HepG2 (cell line): ENCODE data around the gene AKAP8L. TPM values are rescaled to one million over a fixed set of nuclear protein-coding genes. Genes with fewer than 3 reads are reported as not detected.

Experiments
- ATAC-seq: fragments of 200-7000 bp; cut with Tn5 transposase; 3 replicates; pipeline ENCODE4 v1.9.1; 2020; ENCODE audit warnings: mild to moderate bottlenecking, moderate library complexity
- BruUV-seq: library from RNA; stranded (reverse); fragments of 400-500 nt; replicated peaks from 2 replicates; lab custom pipeline; 2021; lab: Mats Ljungman, UMichigan
- CTCF ChIA-PET: fragments of 300-600 bp; formaldehyde crosslinking; extraction: SDS; loops from one replicate; lab custom pipeline; 2021; ENCODE audit warnings: low total read pairs, inconsistent platforms, low intra/inter-chr PET ratio; lab: Yijun Ruan, JAX
- POLR2A ChIA-PET: fragments of 350-600 bp; sonication (Branson Sonifier 250); formaldehyde crosslinking; loops from one replicate; lab custom pipeline; 2020; ENCODE audit warnings: antibody characterized with exemption, inconsistent platforms; lab: Yijun Ruan, JAX
- DNase-seq: peaks from one replicate; pipeline ENCODE4 v3.0.0-alpha.2; 2015; ENCODE audit warnings: low spot score
- FAIRE-seq: peaks from 3 replicates; lab custom pipeline; 2011; peaks lifted over from hg19 to GRCh38; lab: Jason Lieb, UNC
- H2AFZ ChIP-seq: one replicate; pipeline ENCODE4 v1.6.1; 2011; ENCODE audit warnings: low read length, inconsistent platforms
- H3K27ac ChIP-seq: fragments of 300-600 bp; 3 replicates; pipeline ENCODE4 v1.8.0; 2011; ENCODE audit warnings: mixed run types, mild to moderate bottlenecking, mixed read lengths, low read length, inconsistent platforms; ENCODE audit not compliant: insufficient read depth; ENCODE audit errors: extremely low read length
- H3K27me3 ChIP-seq, 2 experiments: fragments of 200-600 bp in 1 of 2; 2 replicates in 1 of 2; 3 replicates in 1 of 2; pipeline versions ENCODE4 v1.6.0 to v1.8.0; 2011; ENCODE audit warnings: low read length in 2 of 2, mild to moderate bottlenecking in 2 of 2, moderate library complexity in 2 of 2, inconsistent platforms in 1 of 2; ENCODE audit not compliant: insufficient read depth in 2 of 2, control insufficient read depth in 1 of 2
- H3K36me3 ChIP-seq, 2 experiments: fragments of 200-600 bp in 1 of 2; replicated peaks in 1 of 2; 2 replicates in 1 of 2; 3 replicates in 1 of 2; pipeline versions ENCODE4 v1.5.1 to v1.8.0; 2011; ENCODE audit warnings: low read length in 2 of 2, inconsistent platforms in 1 of 2; ENCODE audit not compliant: insufficient read depth in 2 of 2, control insufficient read depth in 1 of 2
- H3K4me1 ChIP-seq: 2 replicates; pipeline ENCODE4 v1.5.1; 2012; ENCODE audit warnings: low read length, inconsistent platforms; ENCODE audit not compliant: insufficient read depth
- H3K4me2 ChIP-seq: 2 replicates; pipeline ENCODE4 v1.6.0; 2011; ENCODE audit warnings: low read depth, low read length, inconsistent platforms
- H3K4me3 ChIP-seq, 3 experiments: fragments of 200-600 bp in 1 of 3; sonication (generic), shearing (Covaris generic) in 1 of 3; replicated peaks in 1 of 3; 2 replicates each; pipeline ENCODE4 v1.5.1; 2011 to 2016; ENCODE audit warnings: low read length in 3 of 3, inconsistent platforms in 2 of 3, low read depth in 2 of 3, mild to moderate bottlenecking in 2 of 3, control low read depth in 1 of 3, mixed read lengths in 1 of 3; ENCODE audit not compliant: insufficient read depth in 1 of 3
- H3K79me2 ChIP-seq: one replicate; pipeline ENCODE4 v1.6.1; 2011; ENCODE audit warnings: low read length, inconsistent platforms; ENCODE audit not compliant: insufficient read depth
- H3K9ac ChIP-seq: 2 replicates; pipeline ENCODE4 v1.6.0; 2011; ENCODE audit warnings: mild to moderate bottlenecking, low read depth, low read length, inconsistent platforms; ENCODE audit not compliant: insufficient read depth
- H3K9me3 ChIP-seq: 2 replicates; pipeline ENCODE4 v1.5.1; 2012; ENCODE audit warnings: mild to moderate bottlenecking, low read length
- H4K20me1 ChIP-seq: 2 replicates; pipeline ENCODE4 v1.6.0; 2011; ENCODE audit warnings: inconsistent platforms, mild to moderate bottlenecking, low read length, moderate library complexity; ENCODE audit not compliant: insufficient read depth
- ATAD3A ChIP-seq: sonication (generic); formaldehyde crosslinking; IDR thresholded peaks from 2 replicates; pipeline ENCODE4 v1.4.0; 2020; ENCODE audit warnings: missing genetic modification reagents
- ERF ChIP-seq: IDR thresholded peaks from 2 replicates; pipeline ENCODE4 v1.6.1; 2018; ENCODE audit warnings: missing biosample characterization, missing genetic modification reagents
- HOXA3 ChIP-seq: sonication (generic); formaldehyde crosslinking; IDR thresholded peaks from 2 replicates; pipeline ENCODE4 v1.5.0; 2020; ENCODE audit warnings: missing genetic modification reagents
- NR2F6 ChIP-seq, 2 experiments: IDR thresholded peaks; 2 replicates each; pipeline ENCODE4 v1.6.1; 2016; ENCODE audit warnings: antibody characterized with exemption in 1 of 2, mild to moderate bottlenecking in 1 of 2
- SAFB2 ChIP-seq: sonication (generic); formaldehyde crosslinking; IDR thresholded peaks from 2 replicates; pipeline ENCODE4 v1.5.1; 2020; ENCODE audit warnings: missing genetic modification reagents, low read depth, mild to moderate bottlenecking, borderline replicate concordance
- SETDB1 ChIP-seq: sonication (generic); formaldehyde crosslinking; IDR thresholded peaks from 2 replicates; pipeline ENCODE4 v1.5.1; 2020; ENCODE audit warnings: missing genetic modification reagents, mild to moderate bottlenecking, borderline replicate concordance
- TARDBP ChIP-seq: sonication (generic); formaldehyde crosslinking; IDR thresholded peaks from 2 replicates; pipeline ENCODE4 v1.8.0; 2022; ENCODE audit warnings: mild to moderate bottlenecking, missing genetic modification reagents
- TBX2 ChIP-seq: sonication (generic); formaldehyde crosslinking; IDR thresholded peaks from 2 replicates; pipeline ENCODE4 v1.5.0; 2020; ENCODE audit warnings: missing genetic modification reagents, mild to moderate bottlenecking, borderline replicate concordance
- TEAD2 ChIP-seq: sonication (generic); formaldehyde crosslinking; IDR thresholded peaks from 2 replicates; pipeline ENCODE4 v1.9.0; 2021; ENCODE audit warnings: missing genetic modification reagents
- ZNF121 ChIP-seq: sonication (generic); formaldehyde crosslinking; IDR thresholded peaks from 2 replicates; pipeline ENCODE4 v1.5.0; 2020; ENCODE audit warnings: mild to moderate bottlenecking, missing genetic modification reagents
- ZNF20 ChIP-seq: sonication (generic); formaldehyde crosslinking; IDR thresholded peaks from 2 replicates; pipeline ENCODE4 v1.4.0; 2020; ENCODE audit warnings: mild to moderate bottlenecking, moderate library complexity, missing genetic modification reagents
- ZNF333 ChIP-seq: sonication (generic); formaldehyde crosslinking; IDR thresholded peaks from 2 replicates; pipeline ENCODE4 v1.4.0; 2020; ENCODE audit warnings: mild to moderate bottlenecking, missing genetic modification reagents, borderline replicate concordance
- ZNF614 ChIP-seq: IDR thresholded peaks from 2 replicates; pipeline ENCODE4 v1.6.1; 2018; ENCODE audit warnings: missing biosample characterization, missing genetic modification reagents, inconsistent platforms, borderline replicate concordance
- ZNF879 ChIP-seq: sonication (generic); formaldehyde crosslinking; IDR thresholded peaks from 2 replicates; pipeline ENCODE4 v1.8.1; 2023; ENCODE audit warnings: missing genetic modification reagents
- WGBS: methylation state at CpG from one replicate; pipeline ENCODE4 v1.1.6; 2017; ENCODE audit warnings: low lambda C conversion rate; 5-methylcytosine and 5-hydroxymethylcytosine counted together
- in situ Hi-C: cut with HindIII; loops from 2 replicates; pipeline ENCODE4 v1.10.0; 2017; ENCODE audit warnings: low pct_unique_long_range_greater_than_20kb; ENCODE audit not compliant: extremely low pct_ligation_motif_present
- intact Hi-C: fragments of 100-400 bp; cut with micrococcal nuclease; formaldehyde crosslinking; loops from one replicate; pipeline ENCODE4 v1.10.0; 2022; ENCODE audit not compliant: unreplicated experiment
- polyA plus RNA-seq, 8 experiments: library from polyadenylated mRNA; depleted of rRNA in 3 of 8; stranded (reverse) in 7 of 8; unstranded in 1 of 8; fragments of >200 nt; fragmentation: Illumina TruSeq in 4 of 8; extraction: Trizol in 4 of 8; gene quantifications; 2 replicates each; pipeline versions ENCODE4 v1.2.1 to v1.2.3, GENCODE V29; 2011 to 2016; ENCODE audit warnings: low read depth in 4 of 8, missing spikeins in 1 of 8, mixed read lengths in 1 of 8; ENCODE audit not compliant: insufficient read depth in 1 of 8
- total RNA-seq, 5 experiments: library from RNA; depleted of rRNA; stranded (reverse); fragments of >200 nt; fragmentation: Illumina TruSeq; extraction: Trizol; gene quantifications; 2 replicates each; pipeline ENCODE4 v1.2.3, GENCODE V29; 2016; ENCODE audit warnings: low read depth in 1 of 5
- TF ChIP-seq, protein P1 (sequence below): sonication (generic); formaldehyde crosslinking; conservative IDR thresholded peaks from 2 replicates; pipeline ENCODE4 v1.4.0; 2020; ENCODE audit warnings: missing genetic modification reagents
- TF ChIP-seq, protein P2 (sequence below): sonication (generic); formaldehyde crosslinking; IDR thresholded peaks from 2 replicates; pipeline ENCODE4 v1.4.0; 2020; ENCODE audit warnings: missing genetic modification reagents
- TF ChIP-seq, protein P3 (sequence below): sonication (generic); formaldehyde crosslinking; IDR thresholded peaks from 2 replicates; pipeline ENCODE4 v1.4.0; 2020; ENCODE audit warnings: mild to moderate bottlenecking, missing genetic modification reagents

AKAP8L gene
- total and polyA plus RNA-seq, 2 of the 13 experiments (the other 11 are each of a cell fraction or from before 2014, with no cell fraction given) = 48.2 to 49.6 TPM

DNA sequence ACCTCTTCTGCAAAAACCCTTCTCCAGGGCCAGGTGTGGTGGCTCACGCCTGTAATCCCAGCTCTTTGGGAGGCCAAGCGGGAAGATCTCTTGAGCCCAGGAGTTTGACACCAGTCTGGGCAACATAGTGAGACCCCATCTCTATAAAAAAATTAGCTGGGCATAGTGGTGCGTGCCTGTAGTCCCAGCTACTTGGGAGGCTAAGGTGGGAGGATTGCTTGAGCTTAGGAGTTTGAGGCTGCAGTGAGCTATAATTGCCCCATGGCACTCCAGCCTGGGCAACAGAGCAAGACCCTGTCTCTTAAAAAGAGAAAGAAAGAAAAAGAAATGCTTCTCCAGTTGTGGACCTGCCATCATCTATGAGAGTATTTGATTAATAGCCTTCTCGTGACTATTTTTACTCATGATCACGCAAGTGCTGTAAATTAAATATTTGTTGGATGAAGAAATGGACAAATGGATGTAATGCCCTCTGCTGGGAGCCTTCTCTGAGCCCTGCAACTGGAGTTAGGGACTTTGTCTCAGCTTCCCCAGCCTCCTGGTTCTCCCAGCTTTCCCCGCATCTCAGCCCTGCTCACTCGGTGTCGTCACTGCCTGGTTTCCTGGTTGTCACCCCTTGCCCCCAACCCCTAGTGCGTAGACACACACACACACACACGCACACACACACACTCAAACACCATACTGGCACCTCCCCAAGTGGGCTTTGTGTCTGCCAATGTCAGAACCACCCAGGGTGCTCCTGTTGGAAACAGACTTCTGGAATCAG, 18.8 kb upstream of the AKAP8L start:
- no peak overlapping the region for H2AFZ ChIP-seq
- peak overlapping the region; percentile 78 for H3K27ac ChIP-seq
- peaks cover 38% of the 10 kb centered on the region for H3K4me1 ChIP-seq
- 31% methylated on average over 10 of the region's 10 CpGs for WGBS
- H3K4me2 ChIP-seq = peak overlapping the region; percentile 72
- no peaks in the 10 kb centered on the region for H3K79me2 ChIP-seq
- ATAC-seq (peak; percentile 50), FAIRE-seq (no peak), DNase-seq (peak; percentile 47)
- ChIA-PET POLR2A (no interaction called here), CTCF (interaction anchor here (1.6 kb wide), 1 partner anchor 18 kb away, joined by 5 read pairs; no protein-coding TSS in a partner anchor)
- in situ Hi-C loops = no loop called here
- BruUV-seq = no TSS peak
- no peaks in the 10 kb centered on the region for H3K9me3 ChIP-seq
- peak overlapping the region; percentile 40; the same call in 1 of the 2 replicates for H3K9ac ChIP-seq
- peak overlapping the region; percentile 3 to 54 (median 18); a peak in 3 of 6 replicates for H3K4me3 ChIP-seq
- no peaks in the 10 kb centered on the region for H4K20me1 ChIP-seq
- H3K36me3 ChIP-seq = no peaks in the 10 kb centered on the region
- intact Hi-C loops = no loop called here
- no peaks in the 10 kb centered on the region for H3K27me3 ChIP-seq
- TF ChIP-seq SETDB1 (CRISPR knock-in tag) (no peak), HOXA3 (0 out of 2 replicates have a peak, but pooled peaks have one; percentile 21), TARDBP (CRISPR knock-in tag) (0 out of 2 replicates have a peak, but pooled peaks have one; percentile 52), ZNF333 (no peak), ZNF614 (CRISPR knock-in tag) (no peak), ATAD3A (no peak), ZNF879 (CRISPR knock-in tag) (no peak), ZNF20 (CRISPR knock-in tag) (no peak), SAFB2 (CRISPR knock-in tag) (no peak), TBX2 (CRISPR knock-in tag) (no peak), ZNF121 (CRISPR knock-in tag) (peak; percentile 89), NR2F6 (IDR thresholded peaks at IDR 0.05) (no peak), NR2F6 (CRISPR knock-in tag; IDR thresholded peaks at IDR 0.05) (no peak), TEAD2 (CRISPR knock-in tag) (no peak), ERF (CRISPR knock-in tag) (0 out of 2 replicates have a peak, but pooled peaks have one; percentile 5)
- TF ChIP-seq, protein P1, sequence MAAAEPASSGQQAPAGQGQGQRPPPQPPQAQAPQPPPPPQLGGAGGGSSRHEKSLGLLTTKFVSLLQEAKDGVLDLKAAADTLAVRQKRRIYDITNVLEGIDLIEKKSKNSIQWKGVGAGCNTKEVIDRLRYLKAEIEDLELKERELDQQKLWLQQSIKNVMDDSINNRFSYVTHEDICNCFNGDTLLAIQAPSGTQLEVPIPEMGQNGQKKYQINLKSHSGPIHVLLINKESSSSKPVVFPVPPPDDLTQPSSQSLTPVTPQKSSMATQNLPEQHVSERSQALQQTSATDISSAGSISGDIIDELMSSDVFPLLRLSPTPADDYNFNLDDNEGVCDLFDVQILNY (CRISPR knock-in tag) = no peak
- TF ChIP-seq, protein P2, sequence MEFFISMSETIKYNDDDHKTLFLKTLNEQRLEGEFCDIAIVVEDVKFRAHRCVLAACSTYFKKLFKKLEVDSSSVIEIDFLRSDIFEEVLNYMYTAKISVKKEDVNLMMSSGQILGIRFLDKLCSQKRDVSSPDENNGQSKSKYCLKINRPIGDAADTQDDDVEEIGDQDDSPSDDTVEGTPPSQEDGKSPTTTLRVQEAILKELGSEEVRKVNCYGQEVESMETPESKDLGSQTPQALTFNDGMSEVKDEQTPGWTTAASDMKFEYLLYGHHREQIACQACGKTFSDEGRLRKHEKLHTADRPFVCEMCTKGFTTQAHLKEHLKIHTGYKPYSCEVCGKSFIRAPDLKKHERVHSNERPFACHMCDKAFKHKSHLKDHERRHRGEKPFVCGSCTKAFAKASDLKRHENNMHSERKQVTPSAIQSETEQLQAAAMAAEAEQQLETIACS = no peak
- TF ChIP-seq, protein P3, sequence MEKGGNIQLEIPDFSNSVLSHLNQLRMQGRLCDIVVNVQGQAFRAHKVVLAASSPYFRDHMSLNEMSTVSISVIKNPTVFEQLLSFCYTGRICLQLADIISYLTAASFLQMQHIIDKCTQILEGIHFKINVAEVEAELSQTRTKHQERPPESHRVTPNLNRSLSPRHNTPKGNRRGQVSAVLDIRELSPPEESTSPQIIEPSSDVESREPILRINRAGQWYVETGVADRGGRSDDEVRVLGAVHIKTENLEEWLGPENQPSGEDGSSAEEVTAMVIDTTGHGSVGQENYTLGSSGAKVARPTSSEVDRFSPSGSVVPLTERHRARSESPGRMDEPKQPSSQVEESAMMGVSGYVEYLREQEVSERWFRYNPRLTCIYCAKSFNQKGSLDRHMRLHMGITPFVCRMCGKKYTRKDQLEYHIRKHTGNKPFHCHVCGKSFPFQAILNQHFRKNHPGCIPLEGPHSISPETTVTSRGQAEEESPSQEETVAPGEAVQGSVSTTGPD (CRISPR knock-in tag) = no peak
